ENCODE data around the gene CFP.

- TF ChIP-seq CTCF (conservative IDR thresholded peaks at IDR 0.05) (no peak), ZFX (IDR thresholded peaks at IDR 0.05) (no peak)
These were observed at the start of gene CFP for GRCh38 chrX:47629419-47630200.

Measured in C4-2B (cell line).